Activated T-cell treated with anti-CD3 and anti-CD28 coated beads, Interleukin-2, amount 50 U/mL, for 1 hour (primary cell): ENCODE results near the gene PLAU.
"Not testable (repeated sequence)": the region's sequence is repeated elsewhere in the genome, so short reads cannot be mapped to it uniquely, and the experiment has no call there.

ENCODE experiments used
- DNase-seq: peaks from one replicate; pipeline ENCODE4 v3.0.0-alpha.2; 2020

Gene PLAU

GRCh38 chr10:73922864-73923133 lies 11.9 kb downstream of the PLAU start:
- DNase-seq: no peak

GRCh38 chr10:73923935-73924598 lies 13.1 kb downstream of the PLAU start:
- DNase-seq: no peak

- no peak for DNase-seq
These were observed 14.0 kb downstream of the PLAU start for GRCh38 chr10:73924935-73925334.

GRCh38 chr10:73925539-73925938 lies 14.6 kb downstream of the PLAU start:
- DNase-seq: no peak

GRCh38 chr10:73926152-73926764 lies 15.3 kb downstream of the PLAU start:
- DNase-seq: no peak

- DNase-seq: not testable (repeated sequence)
These were observed 19.8 kb downstream of the PLAU start for GRCh38 chr10:73930630-73931327.

GRCh38 chr10:73931767-73932619 lies 21.1 kb downstream of the PLAU start:
- DNase-seq: peak; percentile 54

GRCh38 chr10:73932620-73933112 lies 21.7 kb downstream of the PLAU start:
- no peak for DNase-seq

- no peak for DNase-seq
These were observed 23.1 kb downstream of the PLAU start for GRCh38 chr10:73934074-73934473.

GRCh38 chr10:73935895-73936294 lies 25.0 kb downstream of the PLAU start:
- DNase-seq: no peak

- DNase-seq: no peak
These were observed 26.6 kb downstream of the PLAU start for GRCh38 chr10:73937333-73938043.

GRCh38 chr10:73940634-73941221 lies 29.8 kb downstream of the PLAU start:
- peak; percentile 90 for DNase-seq

- no peak for DNase-seq
These were observed 30.4 kb downstream of the PLAU start for GRCh38 chr10:73941300-73941699.

- DNase-seq: no peak
These were observed 33.6 kb downstream of the PLAU start for GRCh38 chr10:73944356-73945100.

GRCh38 chr10:73946253-73947145 lies 35.6 kb downstream of the PLAU start:
- no peak for DNase-seq

- DNase-seq: no peak
These were observed 38.2 kb downstream of the PLAU start for GRCh38 chr10:73948947-73949633.

GRCh38 chr10:73950155-73950948 lies 39.4 kb downstream of the PLAU start:
- DNase-seq: no peak

GRCh38 chr10:73953665-73954064 lies 42.7 kb downstream of the PLAU start:
- DNase-seq: no peak

GRCh38 chr10:73954737-73955136 lies 43.8 kb downstream of the PLAU start:
- no peak for DNase-seq
